Measurements from ENCODE around the gene ABR.
"Not testable (repeated sequence)": the region's sequence is repeated elsewhere in the genome, so short reads cannot be mapped to it uniquely, and the experiment has no call there.

Gene ABR

DNA sequence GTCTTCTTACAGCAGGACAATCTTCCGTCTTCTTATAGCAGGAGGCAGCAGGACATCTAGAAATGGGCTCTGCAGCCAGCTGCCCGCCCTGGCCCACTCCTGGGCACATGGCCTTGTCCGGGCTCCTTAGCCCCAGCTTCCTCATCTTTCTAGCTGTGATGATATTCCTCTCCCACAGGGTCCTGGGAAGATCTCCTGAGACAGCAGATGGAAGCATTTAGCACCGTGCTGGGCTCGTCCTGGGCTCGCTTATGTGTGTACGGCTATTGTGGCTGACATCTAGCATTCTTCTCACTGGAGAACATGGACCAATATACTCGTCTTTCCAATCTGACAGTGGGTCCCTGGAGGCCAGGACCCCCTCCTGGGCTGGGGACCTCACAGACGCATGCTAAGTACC is 134.3 kb downstream of the ABR start:
- FAIRE-seq = no peak

DNA sequence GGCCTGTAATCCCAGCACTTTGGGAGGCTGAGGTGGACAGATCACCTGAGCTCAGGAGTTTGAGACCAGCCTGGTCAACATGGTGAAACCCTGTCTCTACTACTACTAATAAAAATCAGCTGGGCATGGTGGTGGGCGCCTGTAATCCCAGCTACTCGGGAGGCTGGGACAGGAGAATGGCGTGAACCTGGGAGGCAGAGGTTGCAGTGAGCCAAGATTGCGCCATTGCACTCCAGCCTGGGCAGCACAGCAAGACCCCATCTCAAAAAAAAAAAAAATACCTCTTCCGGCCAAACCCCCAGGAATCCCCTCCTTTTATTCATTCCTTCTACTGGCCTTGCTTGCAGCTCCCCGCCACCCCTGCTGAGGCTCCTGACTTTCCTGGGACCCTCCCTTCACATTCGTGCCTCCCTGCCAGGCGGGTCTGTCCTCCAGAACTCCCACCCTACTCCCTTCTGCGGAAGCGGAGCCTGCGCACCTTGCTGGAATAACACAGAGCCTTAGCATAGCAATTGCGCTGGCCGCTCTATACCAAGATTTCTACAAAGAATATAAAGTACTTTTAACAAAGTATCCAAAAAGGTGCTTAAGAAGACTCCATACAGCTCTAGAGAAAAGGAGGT is 135.3 kb downstream of the ABR start:
- not testable (repeated sequence) for FAIRE-seq

DNA sequence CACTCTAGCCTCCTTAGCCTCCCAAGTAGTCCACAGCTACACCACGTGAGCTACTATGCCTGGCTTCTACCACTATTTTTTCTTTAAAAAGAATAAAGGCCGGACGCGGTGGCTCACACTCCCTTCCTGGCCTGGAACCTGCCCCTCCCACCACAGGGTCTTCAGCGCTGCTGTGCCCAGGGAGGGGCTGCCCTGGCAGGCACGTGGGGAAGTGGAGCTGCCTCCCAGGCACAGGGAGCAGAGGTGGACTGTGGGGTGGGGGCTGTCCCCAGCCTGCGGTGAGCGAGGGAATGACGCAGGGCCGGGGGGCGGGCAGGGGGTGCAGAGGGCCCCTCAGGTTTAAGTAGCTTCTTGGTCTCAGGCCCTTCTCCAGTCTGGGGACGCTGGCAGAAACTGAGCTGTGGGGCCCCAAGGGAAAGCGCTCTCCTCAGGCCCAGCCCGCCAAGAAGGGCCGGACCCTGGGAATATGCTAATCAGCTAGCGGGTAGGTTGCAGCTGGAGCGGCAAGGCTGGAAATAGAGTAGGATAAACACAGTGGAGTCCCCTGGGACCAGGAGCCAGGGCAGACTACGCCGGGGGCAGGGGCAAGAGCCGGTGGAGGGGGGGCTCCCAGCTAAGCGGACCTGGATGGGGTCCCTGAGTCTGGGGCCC is 136.1 kb downstream of the ABR start:
- no peak for FAIRE-seq

DNA sequence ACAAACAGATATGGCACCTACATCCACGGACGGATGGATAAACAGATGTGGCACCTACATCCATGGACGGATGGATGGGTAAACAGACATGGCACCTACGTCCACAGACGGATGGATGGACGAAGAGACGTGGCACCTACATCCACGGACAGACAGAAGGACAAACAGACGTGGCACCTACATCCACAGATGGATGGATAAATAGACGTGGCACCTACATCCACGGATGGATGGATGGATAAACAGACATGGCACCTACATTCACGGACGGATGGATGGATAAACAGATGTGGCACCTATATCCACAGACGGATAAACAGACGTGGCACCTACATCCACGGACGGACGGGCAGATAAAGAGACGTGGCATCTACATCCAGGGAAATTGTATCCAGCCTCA is 137.3 kb downstream of the ABR start:
- no peak for FAIRE-seq

DNA sequence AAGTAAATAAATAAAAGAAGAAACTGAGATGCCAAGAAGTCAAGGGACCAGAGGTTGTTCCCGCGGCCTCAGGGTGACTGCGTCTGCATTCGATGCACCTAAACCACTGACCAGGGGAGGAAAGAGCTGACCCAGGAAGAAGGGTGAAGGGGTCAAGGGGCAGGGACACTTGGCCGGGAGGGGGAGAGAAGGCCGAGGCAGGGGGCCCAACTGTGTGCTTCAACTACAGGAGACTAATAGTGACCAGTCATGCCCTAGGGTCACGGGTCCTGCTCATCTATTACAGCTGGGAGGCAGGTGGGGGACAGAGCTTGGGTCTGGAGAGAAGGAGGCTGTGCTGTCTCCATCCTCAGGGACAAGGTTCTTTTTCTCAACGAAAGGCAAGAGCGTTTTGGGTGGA is 138.0 kb downstream of the ABR start:
- no peak for FAIRE-seq

DNA sequence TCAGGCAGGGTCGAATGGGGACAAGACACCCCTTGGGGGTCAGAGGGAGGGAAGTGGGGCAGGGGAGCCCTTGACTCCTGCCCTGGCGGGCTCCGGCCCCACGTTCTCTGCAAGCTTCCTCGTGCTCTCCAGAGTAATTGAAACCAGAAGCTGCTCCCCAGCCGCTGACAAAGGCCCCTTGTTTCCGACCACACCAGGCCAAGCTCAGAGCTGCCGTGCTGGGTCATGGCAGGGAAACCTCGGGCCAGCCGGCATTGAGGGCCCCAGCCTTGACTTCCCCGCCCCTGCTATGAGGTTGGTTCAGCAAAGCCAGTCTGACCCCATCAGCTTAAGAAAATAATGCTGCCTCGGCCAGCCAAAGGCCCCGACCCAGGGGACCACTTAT is 139.6 kb downstream of the ABR start:
- no peak for FAIRE-seq

DNA sequence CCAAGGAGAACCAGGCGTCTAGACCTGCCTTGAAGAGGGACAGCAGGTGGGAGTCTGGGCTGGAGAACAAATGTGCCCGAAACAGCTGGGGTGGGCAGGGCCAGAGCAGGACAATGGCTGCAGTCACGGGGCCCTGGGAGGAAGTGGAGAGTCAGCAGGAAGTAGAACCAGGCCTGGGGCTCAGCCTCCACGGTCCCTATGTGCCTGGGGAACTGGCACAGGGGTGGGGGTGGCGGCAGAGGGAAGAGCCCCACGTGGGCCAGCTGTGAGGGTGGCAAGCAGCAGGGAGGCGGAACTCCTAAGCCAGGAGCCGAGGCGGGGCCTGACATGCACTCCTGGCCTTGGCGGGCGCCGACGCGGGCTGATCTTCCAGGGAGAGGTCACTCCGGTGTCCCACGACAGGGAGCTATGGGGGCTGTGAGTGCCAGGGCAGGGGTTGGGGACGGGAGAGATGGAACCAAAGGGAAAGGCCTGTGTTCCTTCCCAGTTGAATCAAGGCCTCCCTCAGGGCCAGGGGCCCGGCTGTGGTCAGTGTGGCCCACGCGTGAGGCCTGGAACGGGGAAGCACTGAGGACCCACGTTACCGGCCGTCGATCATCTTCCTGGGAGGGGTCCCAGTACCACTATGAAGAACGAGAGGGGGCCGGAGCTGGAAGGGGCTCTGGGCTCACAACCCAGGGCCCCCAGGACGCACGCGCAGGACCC is 140.1 kb downstream of the ABR start:
- FAIRE-seq = no peak

DNA sequence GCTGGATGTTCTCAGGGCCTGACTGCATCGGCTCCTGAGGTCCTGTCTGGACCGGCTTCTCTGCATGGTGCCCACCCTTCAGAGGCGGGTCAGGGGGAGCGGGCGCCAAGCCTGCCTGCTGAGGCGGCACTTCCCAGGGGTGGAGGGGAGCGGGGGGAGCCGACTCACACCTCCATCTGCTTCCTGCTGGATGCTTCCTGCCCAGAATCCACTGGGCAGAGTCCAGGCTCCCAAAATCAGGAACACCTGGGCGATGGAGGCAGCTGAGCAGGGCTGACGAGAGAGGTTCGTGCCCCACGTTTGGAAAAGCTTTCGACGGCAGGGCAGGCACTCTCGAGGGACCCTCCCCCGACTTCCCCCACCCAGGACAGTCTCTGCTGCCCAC is 140.7 kb downstream of the ABR start:
- FAIRE-seq = no peak

DNA sequence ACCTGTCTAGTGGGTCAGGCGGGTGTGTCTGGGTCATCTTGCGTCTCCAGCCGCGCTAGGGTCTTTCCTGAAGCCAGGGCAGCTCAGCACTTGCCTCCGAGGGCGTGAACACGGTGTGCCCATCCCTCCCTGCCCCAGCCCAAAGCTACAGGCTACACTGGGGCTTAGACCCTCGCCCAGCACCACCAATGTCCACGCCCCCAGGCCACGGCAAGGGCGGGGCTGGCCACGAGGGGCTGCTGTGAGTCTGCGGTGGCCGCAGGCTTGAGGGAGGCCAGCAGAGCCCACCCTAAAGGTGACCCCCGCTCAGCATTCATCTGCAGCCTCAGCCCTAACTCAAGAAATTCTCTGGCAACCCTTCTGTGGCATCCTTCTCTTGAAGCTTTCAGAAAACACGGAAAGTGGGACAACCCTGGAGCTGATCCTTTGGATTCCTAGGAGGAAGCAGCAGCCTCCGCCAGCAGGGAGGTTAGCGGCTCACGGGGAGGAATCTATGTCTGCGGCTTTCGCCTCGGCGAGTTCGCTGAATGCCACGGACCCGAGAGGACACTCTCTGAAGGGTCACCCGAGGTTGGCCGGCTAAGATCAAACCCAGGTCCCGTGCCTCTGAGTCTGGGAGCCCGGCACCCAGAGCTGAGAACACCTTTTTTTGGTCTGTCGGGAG is 141.2 kb downstream of the ABR start:
- FAIRE-seq = no peak

DNA sequence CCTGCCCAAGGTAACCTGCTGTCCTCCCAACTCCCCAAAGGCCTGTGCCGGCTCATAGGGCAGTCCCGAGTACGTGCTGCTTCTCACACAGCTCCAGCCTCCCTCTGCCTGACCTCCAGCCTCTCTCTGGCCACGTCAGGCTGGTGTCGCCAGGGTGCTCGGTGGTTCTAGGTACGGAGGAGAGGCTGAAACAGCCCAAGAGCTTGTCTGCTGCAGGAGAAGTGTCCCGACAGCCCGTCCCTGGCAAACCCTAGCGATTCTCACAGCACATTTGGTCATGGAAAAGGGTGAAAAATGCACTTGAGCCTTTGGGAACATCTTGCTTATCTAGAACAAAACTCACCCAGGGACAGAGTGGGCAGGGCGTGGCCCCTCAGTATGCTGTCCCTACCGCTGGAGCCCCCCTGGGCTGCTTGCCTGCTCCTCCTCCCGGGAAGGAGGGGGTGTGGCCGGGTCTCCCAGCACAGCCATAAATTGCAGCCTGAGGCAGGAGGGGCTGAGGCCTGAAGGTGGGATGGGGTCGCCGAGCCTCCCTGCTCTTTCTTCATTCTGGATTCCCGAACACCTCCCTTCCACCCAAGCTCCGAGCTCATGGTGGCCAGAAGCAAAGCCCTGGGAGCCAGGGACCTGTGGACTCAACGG is 142.4 kb downstream of the ABR start:
- FAIRE-seq = no peak

DNA sequence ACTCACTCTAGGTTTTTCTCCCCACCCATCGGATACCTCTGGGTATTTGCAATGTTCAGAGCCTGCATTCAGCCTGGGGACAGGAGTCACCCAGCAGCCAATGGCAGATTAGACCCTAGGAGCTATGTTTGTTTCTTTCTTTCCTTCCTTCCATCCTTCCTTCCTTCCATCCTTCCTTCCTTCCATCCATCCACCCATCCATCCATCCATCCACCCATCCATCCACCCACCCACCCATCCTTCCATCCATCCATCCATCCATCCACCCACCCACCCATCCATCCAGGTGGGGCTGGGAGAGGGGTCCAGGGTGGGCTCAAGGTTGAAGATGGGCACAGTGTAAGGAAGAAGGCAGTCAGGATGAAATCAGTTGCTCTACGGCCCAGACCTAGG is 142.9 kb downstream of the ABR start:
- no peak for FAIRE-seq

DNA sequence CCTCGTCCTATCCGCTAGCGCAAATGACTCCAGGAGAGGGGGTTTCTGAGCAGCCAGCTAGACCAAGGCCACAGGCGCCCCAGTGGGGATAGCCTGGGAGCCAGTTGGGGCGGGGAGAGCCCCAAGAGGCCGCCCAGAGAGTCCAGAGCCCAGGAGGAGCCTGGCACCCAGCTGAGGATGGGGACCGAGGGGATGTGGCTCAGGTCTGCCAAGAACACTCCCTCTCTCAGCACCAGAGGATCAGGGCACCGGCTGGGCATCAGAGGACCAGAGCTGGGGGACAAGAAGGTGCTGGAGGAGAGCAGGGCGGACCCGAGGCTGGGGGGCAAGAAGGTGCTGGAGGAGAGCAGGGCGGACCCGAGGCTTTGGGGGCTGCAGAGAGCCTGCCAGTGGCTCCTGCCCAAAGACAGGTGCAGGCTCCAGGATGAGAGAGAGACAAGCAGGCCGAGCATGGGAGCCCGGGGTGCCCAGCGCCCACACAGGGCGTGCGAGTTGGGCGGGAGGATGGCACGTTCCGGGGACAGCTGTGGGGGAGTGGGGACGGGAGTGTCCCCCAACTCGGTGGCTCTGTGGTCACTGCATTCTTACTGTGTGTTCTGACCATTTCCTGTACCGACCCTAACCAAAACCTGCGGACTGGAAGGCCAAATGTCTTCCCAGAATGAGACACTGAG is 143.5 kb downstream of the ABR start:
- no peak for FAIRE-seq

DNA sequence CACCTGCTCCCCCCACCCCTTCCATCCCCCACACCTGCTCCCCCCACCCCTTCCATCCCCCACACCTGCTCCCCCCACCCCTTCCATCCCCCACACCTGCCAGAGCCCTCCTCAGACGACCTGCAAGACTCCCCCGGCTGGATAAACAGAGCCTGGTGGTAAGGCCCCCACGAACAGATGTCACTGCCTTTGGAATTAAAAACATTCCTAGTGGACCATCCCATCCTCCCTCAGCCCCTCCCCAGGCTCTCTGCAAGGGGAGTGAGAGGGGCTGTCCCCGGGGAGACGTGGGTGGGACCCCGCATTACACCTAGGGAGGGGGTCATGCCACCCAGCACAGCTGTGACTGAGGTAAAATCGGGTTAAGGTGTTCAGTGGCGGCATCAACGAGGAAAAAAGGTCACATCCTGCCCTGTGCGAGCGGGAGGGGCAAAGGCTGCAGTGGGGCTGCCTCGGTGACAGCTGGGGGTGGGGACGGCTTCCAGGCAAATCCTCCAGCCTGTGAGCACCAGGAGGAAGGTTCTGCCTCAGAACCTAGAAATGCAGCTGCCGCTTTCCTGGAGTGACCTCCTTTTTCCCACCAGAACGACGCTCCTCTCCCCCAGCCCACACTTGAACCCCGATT is 144.1 kb downstream of the ABR start:
- FAIRE-seq = no peak

DNA sequence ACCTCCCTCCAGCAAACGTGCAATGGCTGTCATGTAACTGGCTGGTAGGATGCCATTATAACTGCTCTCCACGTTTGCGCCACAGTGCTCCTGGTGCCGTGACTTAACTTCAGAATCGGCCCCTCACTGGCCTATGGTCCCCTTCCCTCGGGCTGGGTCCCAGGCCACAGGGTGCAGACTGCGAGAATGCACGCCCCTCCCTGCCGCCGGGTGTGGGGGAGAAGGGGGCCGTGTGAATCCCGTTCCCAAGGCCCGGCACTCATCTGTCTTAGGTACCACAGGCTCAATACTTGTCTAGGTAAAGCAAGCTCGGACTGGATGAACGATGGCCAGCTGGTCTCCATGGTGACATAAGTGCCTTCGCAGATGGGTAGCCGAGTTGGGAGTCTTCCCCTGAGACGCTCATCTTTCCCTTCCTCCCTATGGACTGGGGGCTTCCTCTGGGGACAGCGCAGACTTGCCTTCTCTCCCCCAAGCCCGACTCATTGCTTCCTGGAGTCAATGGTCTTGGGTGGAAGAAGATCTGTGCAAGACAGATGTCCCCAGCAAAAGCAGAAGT is 145.1 kb downstream of the ABR start:
- FAIRE-seq = no peak

DNA sequence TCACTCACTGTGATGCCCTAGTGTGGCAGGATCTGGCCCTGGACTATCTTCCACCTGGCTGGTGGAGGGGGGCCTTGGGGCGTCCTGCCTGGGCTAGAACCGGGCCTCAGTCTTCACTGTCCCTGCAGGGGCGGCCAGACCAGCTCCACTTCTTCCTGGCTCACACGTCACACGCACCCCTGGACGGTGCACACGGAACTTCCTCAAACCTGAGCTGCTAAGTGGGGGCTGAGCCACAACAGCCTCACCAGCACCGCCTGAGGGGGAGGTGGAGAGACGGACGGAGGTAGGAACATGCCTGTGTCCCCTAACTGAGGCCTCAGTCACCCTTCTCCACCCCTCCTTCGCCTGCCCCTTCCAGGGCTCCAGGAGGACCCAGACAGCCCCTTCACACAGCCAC is 146.3 kb downstream of the ABR start:
- FAIRE-seq = no peak

DNA sequence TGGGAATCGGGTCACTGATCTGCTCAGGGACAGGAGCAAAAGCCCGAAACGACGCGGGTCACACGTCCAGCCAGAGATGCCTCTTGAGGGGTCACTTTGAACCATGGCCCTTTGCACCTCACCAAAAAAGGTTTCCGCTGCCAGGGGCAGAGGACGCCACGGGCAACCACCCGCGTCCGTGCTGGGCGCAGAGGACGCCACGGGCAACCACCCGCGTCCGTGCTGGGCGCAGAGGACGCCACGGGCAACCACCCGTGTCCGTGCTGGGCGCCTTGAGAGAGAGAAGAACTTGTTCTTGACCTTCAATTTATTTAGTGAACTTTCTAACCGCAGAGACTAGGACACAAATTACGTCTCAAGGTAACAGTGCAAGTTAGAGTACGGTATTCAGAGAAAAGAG is 147.4 kb downstream of the ABR start:
- FAIRE-seq = no peak

DNA sequence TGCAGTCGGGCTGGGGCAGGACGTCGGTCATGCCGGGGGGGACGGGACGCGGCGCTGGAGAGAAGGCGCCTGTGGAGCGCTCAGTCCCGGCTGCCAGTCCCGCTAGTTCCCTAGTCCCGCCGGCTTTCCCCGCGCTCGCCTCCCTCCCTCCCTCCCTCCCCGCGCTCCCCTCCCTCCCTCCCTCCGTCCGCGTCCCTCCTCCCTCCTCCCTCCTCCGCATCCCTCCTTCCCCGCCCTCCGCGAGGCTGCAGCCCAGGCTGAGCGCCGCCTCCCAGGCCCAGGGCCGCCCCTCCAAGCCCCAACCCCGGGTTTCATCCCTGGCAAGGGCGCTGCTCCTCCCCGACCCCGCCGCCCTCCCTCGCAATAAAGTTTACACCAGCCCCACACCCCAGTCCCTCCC is 148.1 kb downstream of the ABR start:
- no peak for FAIRE-seq

DNA sequence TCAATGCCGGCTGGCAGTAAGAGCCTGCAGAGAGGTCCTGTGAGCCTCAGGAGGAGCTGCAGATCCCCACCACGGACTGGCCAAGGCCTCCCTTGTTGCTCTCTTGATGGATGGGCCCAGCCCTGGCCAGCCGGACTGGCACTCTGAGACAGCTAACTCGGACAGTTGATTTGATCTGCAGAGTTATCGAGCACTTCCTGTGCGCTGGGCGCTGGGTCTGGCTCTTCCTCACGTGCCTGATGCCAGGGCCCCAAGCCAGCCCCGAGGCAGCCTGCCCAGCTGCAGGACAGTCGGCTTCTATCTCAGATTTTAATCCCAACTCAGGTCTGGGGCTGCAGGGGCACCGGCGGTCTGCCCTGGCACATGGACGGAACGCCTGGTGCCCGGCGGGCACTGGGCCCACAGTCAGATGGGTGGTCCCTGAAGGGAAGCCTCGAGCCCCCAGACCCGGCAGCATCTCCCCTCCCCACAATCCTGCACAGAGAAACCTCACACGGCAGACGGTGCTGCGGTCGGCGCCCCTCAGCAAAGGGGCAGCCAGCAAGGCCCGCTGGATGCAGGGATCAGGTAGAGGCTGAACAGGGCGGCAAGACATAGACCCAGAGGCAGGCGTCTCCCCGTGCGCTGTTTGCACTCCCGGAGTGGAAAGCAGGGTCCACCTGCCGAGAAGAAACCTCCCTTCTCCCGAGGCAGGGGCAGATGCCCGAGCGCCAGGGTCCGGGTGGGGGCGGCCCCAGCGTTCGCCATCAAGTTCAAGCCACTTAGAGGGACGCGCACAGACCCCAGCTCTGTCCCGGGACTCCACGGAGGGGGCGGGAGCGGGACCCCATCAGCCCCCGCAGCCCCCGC is 148.9 kb downstream of the ABR start:
- FAIRE-seq = no peak

DNA sequence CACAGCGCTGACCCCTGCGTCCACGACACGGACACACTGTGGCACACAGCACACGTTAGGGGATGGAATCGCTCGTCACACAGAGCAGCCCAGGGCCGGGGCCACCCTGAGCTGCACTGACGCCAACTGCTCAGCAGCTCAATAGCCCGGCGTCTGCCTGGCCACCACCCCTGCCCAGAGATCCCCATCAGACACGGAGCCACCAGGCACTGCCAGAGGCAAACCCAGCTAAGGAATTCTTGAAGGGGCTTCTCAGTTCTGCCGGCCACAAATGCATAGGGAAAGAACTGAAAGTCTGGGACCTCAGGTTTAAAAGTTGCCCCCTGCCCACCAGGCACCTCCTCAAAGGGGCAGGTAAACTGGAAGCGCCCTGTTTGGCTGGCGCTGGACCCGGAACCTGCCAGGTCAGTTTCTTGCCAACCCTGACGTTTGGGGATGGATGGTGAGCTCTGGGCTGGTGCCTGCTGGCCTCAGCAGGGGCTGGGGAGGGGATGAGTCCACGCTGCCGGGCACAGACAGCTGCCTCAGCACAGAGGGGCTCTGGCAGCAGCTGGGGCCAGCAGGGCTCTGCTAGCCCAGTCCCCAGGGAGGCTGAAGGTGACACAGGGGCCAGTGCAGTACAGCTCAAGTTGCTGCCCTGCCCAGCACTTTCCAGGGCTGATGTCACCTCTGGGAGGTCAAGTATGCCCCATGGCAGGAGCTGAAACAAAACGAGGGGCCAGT is 149.7 kb downstream of the ABR start:
- no peak for FAIRE-seq

DNA sequence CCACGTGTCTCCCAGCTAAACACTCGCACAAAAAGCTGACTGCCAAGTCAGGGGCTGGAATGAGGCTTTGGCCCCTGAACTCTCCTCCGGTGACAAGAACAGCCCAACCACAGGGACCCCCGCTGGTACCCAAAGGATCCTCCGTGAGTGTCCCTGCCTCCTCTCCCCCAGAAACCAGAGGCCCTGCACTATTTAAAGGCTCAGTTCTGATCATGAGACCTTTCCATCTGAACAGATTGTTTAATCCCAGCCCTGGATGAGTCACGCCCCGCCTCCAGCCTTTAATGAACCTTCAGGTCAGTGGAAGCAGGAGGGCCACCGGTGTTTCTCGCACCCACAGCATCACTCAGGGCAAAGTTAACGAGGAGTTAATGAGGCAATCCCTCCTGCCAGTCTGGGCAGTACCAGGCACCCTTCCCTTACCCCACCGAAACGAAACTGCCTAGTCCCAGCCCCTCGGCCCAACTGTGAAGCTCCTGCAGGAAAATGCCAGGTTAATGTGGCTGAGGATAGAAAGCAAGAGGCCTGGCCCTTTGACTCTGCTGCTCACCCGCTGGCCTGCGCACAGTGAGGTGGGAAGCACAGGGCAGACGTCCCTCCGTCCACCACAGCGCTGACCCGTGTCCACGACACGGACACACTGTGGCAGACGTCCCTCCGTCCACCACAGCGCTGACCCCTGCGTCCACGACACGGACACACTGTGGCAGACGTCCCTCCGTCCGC is 150.4 kb downstream of the ABR start:
- FAIRE-seq = no peak

All from colon (tissue), 2 donors.